ENCODE data around the gene MOCOS. TPM values are rescaled to one million over a fixed set of nuclear protein-coding genes. Genes with fewer than 3 reads are reported as not detected.

Gene MOCOS
- total RNA-seq, 4 donors from 2014 or later = 0.46 to 2.8 (median 0.73) TPM

GRCh38 chr18:36301884-36302283 lies 114.6 kb downstream of the MOCOS start:
- DNase-seq (no peak), ATAC-seq (no peak)
- Histone ChIP-seq H3K4me3 (no peak overlapping the region), H3K36me3 (no peaks in the 10 kb centered on the region), H3K9me3 (no peaks in the 10 kb centered on the region), H3K27me3 (no peaks in the 10 kb centered on the region), H3K4me1 (peaks cover 53 to 68% of the 10 kb centered on the region in 2 donors), H3K27ac (peak overlapping the region in 3 of 4 donors; percentile 33 to 79 (median 51))
- TF ChIP-seq CTCF (IDR thresholded peaks at IDR 0.05 in 4 of 5, conservative IDR thresholded peaks at IDR 0.05 in 1 of 5) (no peak), POLR2A (IDR thresholded peaks at IDR 0.05) (no peak)
- in situ Hi-C loops (cut with MboI; ENCODE audit: low sequenced_read_pairs in 4 of 4) (no loop called here), intact Hi-C loops (cut with DNase I; ENCODE audit: low total_unique reads) (loop anchor here (5.0 to 10.0 kb wide), 2 partner anchors 90 to 363 kb away; no protein-coding TSS in a partner anchor)

GRCh38 chr18:36302676-36303075 lies 115.4 kb downstream of the MOCOS start:
- ATAC-seq (peak in 1 of 2 donors; percentile 18), DNase-seq (no peak)
- no peak for TF ChIP-seq POLR2A (IDR thresholded peaks at IDR 0.05)
- no peak for TF ChIP-seq CTCF (IDR thresholded peaks at IDR 0.05 in 4 of 5, conservative IDR thresholded peaks at IDR 0.05 in 1 of 5)
- Histone ChIP-seq H3K36me3 (no peaks in the 10 kb centered on the region), H3K27me3 (no peaks in the 10 kb centered on the region), H3K4me3 (no peak overlapping the region), H3K9me3 (no peaks in the 10 kb centered on the region), H3K27ac (peak overlapping the region in 3 of 4 donors; percentile 33 to 79 (median 51)), H3K4me1 (peaks cover 53 to 68% of the 10 kb centered on the region in 2 donors)
- in situ Hi-C loops (cut with MboI; ENCODE audit: low sequenced_read_pairs in 4 of 4) = no loop called here
- intact Hi-C loops (cut with DNase I; ENCODE audit: low total_unique reads) = loop anchor here (5.0 to 10.0 kb wide), 2 partner anchors 90 to 362 kb away; no protein-coding TSS in a partner anchor

- Histone ChIP-seq H3K27me3 (no peaks in the 10 kb centered on the region), H3K4me3 (no peak overlapping the region), H3K9me3 (no peaks in the 10 kb centered on the region), H3K27ac (peak overlapping the region in 3 of 4 donors; percentile 33 to 79 (median 51)), H3K36me3 (no peaks in the 10 kb centered on the region), H3K4me1 (peaks cover 53 to 67% of the 10 kb centered on the region in 2 donors)
- ATAC-seq = no peak
- no peak for DNase-seq
- no peak for TF ChIP-seq CTCF (IDR thresholded peaks at IDR 0.05 in 4 of 5, conservative IDR thresholded peaks at IDR 0.05 in 1 of 5)
- no peak for TF ChIP-seq POLR2A (IDR thresholded peaks at IDR 0.05)
- intact Hi-C loops (cut with DNase I; ENCODE audit: low total_unique reads) (loop anchor here (5.0 to 10.0 kb wide), 2 partner anchors 89 to 361 kb away; no protein-coding TSS in a partner anchor), in situ Hi-C loops (cut with MboI; ENCODE audit: low sequenced_read_pairs in 4 of 4) (no loop called here)
These were observed 116.0 kb downstream of the MOCOS start for GRCh38 chr18:36303211-36303844.

GRCh38 chr18:36304723-36305122 lies 117.4 kb downstream of the MOCOS start:
- H3K27me3 ChIP-seq = no peaks in the 10 kb centered on the region
- peak; percentile 42 to 52 for ATAC-seq
- H3K9me3 ChIP-seq = no peaks in the 10 kb centered on the region
- peak overlapping the region; percentile 32 to 79 (median 65) for H3K27ac ChIP-seq
- TF ChIP-seq CTCF (IDR thresholded peaks at IDR 0.05 in 4 of 5, conservative IDR thresholded peaks at IDR 0.05 in 1 of 5) (no peak), POLR2A (IDR thresholded peaks at IDR 0.05) (no peak)
- H3K4me1 ChIP-seq = peaks cover 56 to 65% of the 10 kb centered on the region in 2 donors
- DNase-seq = no peak
- no peak overlapping the region for H3K4me3 ChIP-seq
- in situ Hi-C loops (cut with MboI; ENCODE audit: low sequenced_read_pairs in 4 of 4) = no loop called here
- intact Hi-C loops (cut with DNase I; ENCODE audit: low total_unique reads) = loop anchor here (5.0 to 10.0 kb wide), 3 partner anchors 88 to 360 kb away; no protein-coding TSS in a partner anchor
- H3K36me3 ChIP-seq = no peaks in the 10 kb centered on the region
